AG10803 (cell line): ENCODE measurements around the gene BACH2.
A peak's percentile ranks its signal among the peaks of the same experiment; 100 is the strongest.

Experiments used
- DNase-seq: peaks from one replicate; pipeline ENCODE4 v3.0.0; 2010; ENCODE audit warnings: low read depth
- H3K4me3 ChIP-seq: 2 replicates; pipeline ENCODE4 v1.5.1; 2011; ENCODE audit warnings: mild to moderate bottlenecking, low read length, control low read depth
- TF ChIP-seq, protein P1 (sequence below): conservative IDR thresholded peaks from 2 replicates; pipeline ENCODE4 v1.5.1; 2011; ENCODE audit warnings: mild to moderate bottlenecking, low read length, control low read depth, inconsistent platforms

BACH2 gene

DNA sequence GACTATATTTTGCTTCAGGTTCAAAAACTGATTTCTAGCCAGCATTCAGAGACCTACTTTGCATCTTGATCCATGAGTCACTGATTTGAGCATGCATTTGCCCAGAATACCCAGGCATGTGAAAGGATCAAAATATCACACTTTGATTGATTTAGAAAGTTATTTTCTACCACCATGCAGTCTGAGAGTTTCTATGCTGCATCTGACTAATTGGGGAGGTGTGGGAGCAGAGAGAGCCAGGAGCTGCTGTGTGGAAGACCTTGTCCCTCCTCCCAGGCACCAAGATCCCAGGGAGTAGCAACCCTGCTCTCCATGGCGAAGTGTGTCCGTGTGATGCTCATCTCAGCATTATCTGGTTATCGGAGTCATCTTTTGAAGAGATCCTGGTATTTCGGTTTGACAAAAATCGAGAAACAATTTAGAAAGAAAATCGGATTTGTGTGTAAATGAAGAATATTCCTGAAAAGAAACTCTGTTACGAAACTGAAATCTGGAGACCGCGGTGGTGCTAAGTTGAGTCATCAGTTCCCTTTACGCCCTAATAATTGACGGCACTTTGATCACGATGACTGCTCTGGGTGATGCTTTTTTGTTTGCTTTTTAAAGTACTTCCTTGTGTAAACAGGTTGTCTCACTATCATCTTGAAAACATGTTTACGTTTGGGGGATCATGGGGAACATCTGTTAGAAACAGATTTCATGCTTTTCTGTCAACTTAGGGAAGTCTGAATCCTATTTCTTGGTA is 193.4 kb downstream of the BACH2 start:
- TF ChIP-seq, protein P1, sequence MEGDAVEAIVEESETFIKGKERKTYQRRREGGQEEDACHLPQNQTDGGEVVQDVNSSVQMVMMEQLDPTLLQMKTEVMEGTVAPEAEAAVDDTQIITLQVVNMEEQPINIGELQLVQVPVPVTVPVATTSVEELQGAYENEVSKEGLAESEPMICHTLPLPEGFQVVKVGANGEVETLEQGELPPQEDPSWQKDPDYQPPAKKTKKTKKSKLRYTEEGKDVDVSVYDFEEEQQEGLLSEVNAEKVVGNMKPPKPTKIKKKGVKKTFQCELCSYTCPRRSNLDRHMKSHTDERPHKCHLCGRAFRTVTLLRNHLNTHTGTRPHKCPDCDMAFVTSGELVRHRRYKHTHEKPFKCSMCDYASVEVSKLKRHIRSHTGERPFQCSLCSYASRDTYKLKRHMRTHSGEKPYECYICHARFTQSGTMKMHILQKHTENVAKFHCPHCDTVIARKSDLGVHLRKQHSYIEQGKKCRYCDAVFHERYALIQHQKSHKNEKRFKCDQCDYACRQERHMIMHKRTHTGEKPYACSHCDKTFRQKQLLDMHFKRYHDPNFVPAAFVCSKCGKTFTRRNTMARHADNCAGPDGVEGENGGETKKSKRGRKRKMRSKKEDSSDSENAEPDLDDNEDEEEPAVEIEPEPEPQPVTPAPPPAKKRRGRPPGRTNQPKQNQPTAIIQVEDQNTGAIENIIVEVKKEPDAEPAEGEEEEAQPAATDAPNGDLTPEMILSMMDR: no peak
- no peak overlapping the region for H3K4me3 ChIP-seq
- DNase-seq: no peak

DNA sequence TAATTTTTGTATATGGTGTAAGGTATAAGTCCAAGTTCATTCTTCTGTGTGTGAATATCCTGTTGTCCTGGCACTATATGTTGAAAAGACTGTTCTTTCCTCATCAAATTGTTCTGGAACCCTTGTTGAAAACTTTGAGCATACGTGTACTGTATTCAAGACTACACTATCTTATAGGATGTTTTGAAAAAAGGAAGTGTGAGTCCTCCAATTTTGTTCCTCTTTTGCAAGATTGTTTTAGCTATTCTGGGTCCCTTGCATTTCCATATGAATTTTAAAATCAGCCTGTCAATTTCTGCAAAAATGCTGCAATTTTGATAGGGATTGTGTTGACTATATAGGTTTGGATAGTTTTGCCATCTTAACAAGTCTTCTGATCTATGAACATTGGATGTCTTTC is 195.2 kb downstream of the BACH2 start:
- no peak for DNase-seq
- TF ChIP-seq, protein P1: no peak
- H3K4me3 ChIP-seq: no peak overlapping the region

DNA sequence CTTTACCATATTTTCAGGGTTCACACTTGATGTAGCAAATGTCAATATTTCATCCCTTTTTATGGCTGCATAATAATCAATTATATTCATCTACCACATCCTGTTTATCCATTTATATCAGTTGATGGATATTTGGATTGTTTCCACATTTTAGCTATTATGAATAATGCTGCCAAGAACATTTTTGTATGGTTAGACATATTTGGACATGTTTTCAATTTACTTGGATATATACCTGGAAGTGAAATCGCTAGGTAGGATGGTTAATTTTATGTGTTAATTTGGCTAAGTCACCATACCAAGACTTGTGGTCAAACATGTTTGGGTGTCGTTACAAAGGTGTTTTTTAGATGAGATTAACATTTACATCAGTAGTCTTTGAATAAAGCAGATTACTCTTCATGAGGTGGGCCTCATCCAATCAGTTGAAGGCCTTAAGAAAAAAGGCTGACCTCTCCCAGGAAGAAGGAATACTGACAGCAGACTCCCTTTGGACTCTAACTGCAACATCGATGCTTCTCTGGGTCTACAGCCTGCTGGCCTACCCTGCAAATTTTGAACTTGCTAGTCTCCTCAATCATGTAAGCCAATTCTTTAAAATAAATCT is 196.5 kb downstream of the BACH2 start:
- H3K4me3 ChIP-seq: no peak overlapping the region
- no peak for DNase-seq
- TF ChIP-seq, protein P1: no peak

DNA sequence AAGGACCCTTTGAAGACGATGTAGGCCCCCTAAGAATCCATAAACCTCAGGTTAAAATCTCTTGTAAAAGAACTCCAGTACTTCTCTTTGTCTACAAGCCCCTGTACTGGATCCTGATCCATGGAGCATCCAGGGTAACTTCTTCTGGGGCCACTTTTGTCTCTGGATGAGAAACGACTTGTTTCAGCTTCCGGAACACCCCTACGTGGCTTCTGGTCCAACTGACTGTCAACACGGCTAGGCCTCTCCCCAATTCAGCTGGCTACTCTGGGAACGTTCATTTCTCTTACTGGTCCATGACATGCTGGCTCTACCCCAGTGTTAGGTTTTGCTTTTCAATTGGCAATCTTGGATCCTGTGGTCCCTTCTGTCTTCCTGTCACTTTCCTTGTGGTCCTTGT is 198.0 kb downstream of the BACH2 start:
- peak; percentile 20 for DNase-seq
- no peak overlapping the region for H3K4me3 ChIP-seq
- TF ChIP-seq, protein P1: no peak

DNA sequence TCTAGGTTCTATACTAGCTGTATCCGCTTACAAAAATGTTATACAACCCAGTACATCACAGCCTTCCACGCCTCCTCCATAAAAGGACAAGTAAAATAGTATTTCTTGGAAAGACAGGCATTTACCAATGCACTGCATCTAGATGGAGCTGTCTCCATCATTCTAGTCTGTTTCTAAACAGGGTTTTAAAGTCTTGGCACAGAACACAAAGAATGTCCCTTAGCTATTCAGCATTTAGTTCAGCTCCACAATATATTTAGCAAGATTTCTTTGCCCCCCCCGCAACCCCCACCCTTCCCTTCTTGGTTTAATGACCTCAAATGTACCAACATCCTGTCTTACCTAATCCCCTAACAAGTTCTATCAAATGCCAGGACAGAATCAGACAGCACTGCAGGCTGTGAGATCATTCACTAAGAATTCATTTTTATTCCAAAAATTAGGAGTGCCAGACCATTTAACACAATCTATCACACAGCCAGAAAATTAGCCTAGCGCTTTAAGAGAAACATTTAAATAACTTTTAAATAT is 198.6 kb downstream of the BACH2 start:
- H3K4me3 ChIP-seq: no peak overlapping the region
- TF ChIP-seq, protein P1: peak; percentile 73
- peak; percentile 98 for DNase-seq

DNA sequence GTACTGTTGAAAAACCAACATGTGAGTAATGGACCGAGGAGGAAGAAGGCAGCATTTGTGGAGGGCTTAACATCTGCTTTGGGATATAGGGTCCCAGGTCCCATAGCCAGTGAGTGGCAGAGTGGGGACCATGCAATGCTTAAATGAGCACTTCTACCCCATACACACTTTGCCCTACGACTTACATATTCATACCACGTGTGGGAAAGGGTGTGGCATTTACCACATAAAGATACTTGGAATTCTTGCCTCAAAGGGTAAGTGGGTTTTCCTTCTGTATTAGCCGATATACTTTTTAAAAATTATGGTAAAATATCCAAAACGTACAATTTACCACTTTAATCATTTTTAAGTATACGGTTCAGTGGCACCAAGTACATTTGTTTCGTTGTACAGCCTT is 199.3 kb downstream of the BACH2 start:
- DNase-seq: peak; percentile 19
- no peak overlapping the region for H3K4me3 ChIP-seq
- TF ChIP-seq, protein P1: no peak

DNA sequence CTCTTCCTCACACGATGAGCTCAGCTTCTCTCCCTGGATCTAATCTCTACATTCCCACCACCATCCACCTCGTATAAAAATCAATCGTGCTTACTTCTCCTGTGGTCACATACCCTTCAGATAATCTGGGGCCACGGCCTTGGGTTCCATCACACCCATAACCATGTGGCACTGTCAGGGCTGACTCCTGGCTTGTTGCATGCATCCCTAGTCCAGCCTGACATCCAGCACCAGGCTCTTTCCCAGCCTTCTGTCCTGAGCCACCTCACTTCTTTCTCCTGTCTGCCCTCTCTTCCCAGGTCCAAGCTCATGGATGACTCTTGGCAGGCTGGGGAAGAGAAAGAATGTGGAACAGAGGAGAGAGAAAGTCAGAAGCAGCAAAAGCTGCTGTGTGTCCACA is 199.8 kb downstream of the BACH2 start:
- H3K4me3 ChIP-seq: no peak overlapping the region
- DNase-seq: no peak
- TF ChIP-seq, protein P1: no peak
